SJSA1 (cell line): ENCODE measurements around the gene MPPED1. TPM values are rescaled to one million over a fixed set of nuclear protein-coding genes. Genes with fewer than 3 reads are reported as not detected.

Experiments
- DNase-seq, 2 experiments: peaks; one replicate each; pipeline ENCODE4 v3.0.0-alpha.2; 2015 to 2020; ENCODE audit warnings: low spot score in 2 of 2, low read depth in 1 of 2
- H3K27ac ChIP-seq: fragments of 250-450 bp; sonication (Bioruptor Pico); 2 replicates; pipeline ENCODE4 v1.5.1; 2020; ENCODE audit warnings: mild to moderate bottlenecking, moderate library complexity
- H3K27me3 ChIP-seq: fragments of 250-450 bp; sonication (Bioruptor Pico); replicated peaks from 2 replicates; pipeline ENCODE4 v1.5.1; 2020; ENCODE audit warnings: mild to moderate bottlenecking, moderate library complexity
- H3K36me3 ChIP-seq: fragments of 250-450 bp; sonication (Bioruptor Pico); 2 replicates; pipeline ENCODE4 v1.5.1; 2020; ENCODE audit warnings: mild to moderate bottlenecking
- H3K4me1 ChIP-seq: fragments of 250-450 bp; sonication (Bioruptor Pico); replicated peaks from 2 replicates; pipeline ENCODE4 v1.6.1; 2021; ENCODE audit warnings: mild to moderate bottlenecking
- H3K4me3 ChIP-seq: fragments of 250-450 bp; sonication (Bioruptor Pico); 2 replicates; pipeline ENCODE4 v1.5.1; 2020; ENCODE audit warnings: mild to moderate bottlenecking
- H3K9me3 ChIP-seq: fragments of 250-450 bp; sonication (Bioruptor Pico); replicated peaks from 2 replicates; pipeline ENCODE4 v1.5.1; 2020; ENCODE audit warnings: mild to moderate bottlenecking
- total RNA-seq: library from RNA; depleted of rRNA; stranded (reverse); fragments of >200 nt; shearing (Covaris generic); gene quantifications from 2 replicates; pipeline ENCODE4 v1.2.3, GENCODE V29; 2014

Gene MPPED1
- total RNA-seq, 1 experiment from 2014 or later: not detected

GRCh38 chr22:43396934-43397457, 14.8 kb upstream of the MPPED1 start:
- DNase-seq: no peak
- no peak overlapping the region for H3K27ac ChIP-seq
- no peaks in the 10 kb centered on the region for H3K4me1 ChIP-seq
- no peak overlapping the region for H3K4me3 ChIP-seq
- peaks cover 23% of the 10 kb centered on the region for H3K27me3 ChIP-seq
- no peaks in the 10 kb centered on the region; the same call in 1 of the 2 replicates for H3K9me3 ChIP-seq
- H3K36me3 ChIP-seq: no peaks in the 10 kb centered on the region

DNA sequence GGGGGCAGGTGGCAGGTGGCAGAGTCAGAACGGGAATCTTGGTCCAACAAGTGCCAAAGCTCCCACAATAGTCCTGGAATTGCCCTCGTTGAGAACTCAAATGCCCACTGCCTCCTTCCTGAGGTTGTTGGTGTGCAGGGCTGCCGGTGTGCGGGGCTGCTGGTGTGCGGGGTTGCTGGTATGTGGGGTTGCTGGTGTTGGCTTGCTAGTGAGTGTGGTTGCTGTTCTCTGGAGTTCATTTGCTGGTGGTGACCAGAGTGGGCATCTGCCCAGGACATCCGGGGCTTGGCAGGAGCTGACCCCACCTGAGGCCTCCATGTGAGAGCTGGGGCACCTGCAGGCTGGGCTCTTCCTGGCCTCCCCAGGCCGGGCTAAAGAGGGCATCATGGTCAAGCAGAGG, 14.0 kb upstream of the MPPED1 start:
- DNase-seq: no peak
- H3K9me3 ChIP-seq: no peaks in the 10 kb centered on the region; the same call in 1 of the 2 replicates
- no peaks in the 10 kb centered on the region for H3K36me3 ChIP-seq
- no peak overlapping the region for H3K27ac ChIP-seq
- no peaks in the 10 kb centered on the region for H3K4me1 ChIP-seq
- no peak overlapping the region for H3K4me3 ChIP-seq
- peaks cover 23% of the 10 kb centered on the region for H3K27me3 ChIP-seq

DNA sequence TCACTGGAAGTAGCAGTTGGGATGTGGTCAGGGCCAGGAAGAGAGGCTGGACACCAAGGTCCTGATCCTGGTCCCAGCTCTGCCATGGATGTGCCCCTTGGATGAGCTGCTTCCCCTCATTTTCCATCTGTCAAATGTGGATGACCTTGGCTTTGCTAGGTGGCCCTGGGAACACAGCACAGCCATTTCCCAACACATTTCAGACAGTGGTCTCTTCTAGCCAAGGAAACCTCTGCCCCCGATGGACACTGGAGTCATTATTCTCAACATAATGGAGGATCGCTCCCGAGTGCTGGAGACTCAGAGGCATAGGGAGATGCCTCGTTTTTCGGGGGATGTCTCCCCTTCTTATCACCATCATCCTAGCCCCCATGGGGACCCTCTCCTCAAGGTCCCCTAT, 13.6 kb upstream of the MPPED1 start:
- H3K9me3 ChIP-seq: no peaks in the 10 kb centered on the region; the same call in 1 of the 2 replicates
- no peak overlapping the region for H3K27ac ChIP-seq
- no peak for DNase-seq
- H3K4me3 ChIP-seq: no peak overlapping the region
- no peaks in the 10 kb centered on the region for H3K36me3 ChIP-seq
- peaks cover 23% of the 10 kb centered on the region for H3K27me3 ChIP-seq
- no peaks in the 10 kb centered on the region for H3K4me1 ChIP-seq

GRCh38 chr22:43398910-43399309, 12.9 kb upstream of the MPPED1 start:
- Histone ChIP-seq H3K9me3 (no peaks in the 10 kb centered on the region; the same call in 1 of the 2 replicates), H3K4me3 (no peak overlapping the region), H3K4me1 (no peaks in the 10 kb centered on the region), H3K36me3 (no peaks in the 10 kb centered on the region), H3K27ac (no peak overlapping the region), H3K27me3 (peaks cover 23% of the 10 kb centered on the region)
- DNase-seq: no peak

- H3K27ac ChIP-seq: no peak overlapping the region
- no peaks in the 10 kb centered on the region for H3K4me1 ChIP-seq
- H3K36me3 ChIP-seq: no peaks in the 10 kb centered on the region
- no peak for DNase-seq
- H3K9me3 ChIP-seq: no peaks in the 10 kb centered on the region; the same call in 1 of the 2 replicates
- no peak overlapping the region for H3K4me3 ChIP-seq
- H3K27me3 ChIP-seq: peaks cover 23% of the 10 kb centered on the region
Measured at GRCh38 chr22:43399338-43399979, 12.4 kb upstream of the MPPED1 start.

DNA sequence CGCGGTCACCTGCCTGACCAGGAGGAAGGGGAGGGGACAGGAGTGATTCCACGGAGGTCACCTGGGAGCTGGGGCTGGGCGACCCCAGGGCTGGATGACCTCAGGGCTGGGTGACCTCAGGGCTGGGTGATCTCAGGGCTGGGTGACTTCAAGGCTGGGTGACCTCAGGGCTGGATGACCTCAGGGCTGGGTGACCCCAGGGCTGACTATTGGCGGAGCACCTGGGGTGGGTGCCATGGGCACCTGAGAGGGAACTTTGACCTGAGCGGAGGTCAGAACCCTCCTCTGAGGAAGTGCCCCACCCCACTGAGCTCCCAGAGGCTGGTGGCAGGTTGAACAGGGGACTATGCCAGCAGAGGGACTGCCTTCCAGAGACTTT, 11.8 kb upstream of the MPPED1 start:
- Histone ChIP-seq H3K4me3 (no peak overlapping the region), H3K9me3 (no peaks in the 10 kb centered on the region; the same call in 1 of the 2 replicates)
- no peak for DNase-seq

DNA sequence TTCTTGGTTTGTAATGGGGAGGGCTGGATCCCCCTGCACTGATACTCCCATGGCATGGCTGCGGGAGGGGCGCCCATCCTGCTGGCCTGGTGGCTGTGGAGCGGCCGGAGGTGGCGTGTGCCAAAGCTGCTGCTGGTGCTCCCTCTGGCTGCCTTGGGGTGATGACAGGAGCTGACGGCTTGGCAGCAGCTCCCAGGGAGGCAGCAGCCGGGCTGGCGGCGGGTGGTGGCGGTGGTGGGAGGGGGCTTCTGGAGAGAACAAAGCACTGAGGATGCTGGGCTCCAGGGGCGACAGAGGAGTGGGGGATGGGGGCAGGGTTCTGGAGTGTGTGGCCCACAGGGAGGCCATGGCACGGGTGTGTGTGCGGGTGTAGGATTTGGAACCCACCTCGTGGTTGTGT, 11.4 kb upstream of the MPPED1 start:
- DNase-seq: no peak
- Histone ChIP-seq H3K4me1 (no peaks in the 10 kb centered on the region), H3K27me3 (peaks cover 16% of the 10 kb centered on the region), H3K27ac (no peak overlapping the region), H3K36me3 (no peaks in the 10 kb centered on the region), H3K9me3 (no peaks in the 10 kb centered on the region; the same call in 1 of the 2 replicates), H3K4me3 (no peak overlapping the region)

More for the DNA sequence above, 11.8 kb upstream of the MPPED1 start:
- Histone ChIP-seq H3K36me3 (no peaks in the 10 kb centered on the region), H3K4me1 (no peaks in the 10 kb centered on the region), H3K27me3 (peaks cover 21% of the 10 kb centered on the region), H3K27ac (no peak overlapping the region)

DNA sequence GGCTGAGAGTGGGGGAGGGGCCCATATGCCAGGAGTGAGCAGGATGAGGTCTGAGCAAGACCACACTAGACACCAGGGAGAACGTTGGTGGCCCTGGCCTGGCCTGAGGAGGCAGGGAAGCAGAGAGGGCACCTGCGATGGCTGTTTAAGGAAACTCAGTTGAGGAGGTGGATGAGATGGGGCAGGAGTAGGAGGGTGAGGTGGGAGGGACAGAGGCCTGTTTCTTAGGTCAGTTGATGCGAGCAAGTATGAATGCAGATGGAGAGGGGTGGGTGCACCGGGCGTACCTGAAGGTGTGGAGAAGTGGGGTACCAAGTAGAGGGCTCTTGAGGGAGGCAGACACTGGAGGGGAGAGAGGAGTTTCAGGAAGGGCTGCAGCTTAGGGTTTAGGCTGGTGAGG, 10.6 kb upstream of the MPPED1 start:
- Histone ChIP-seq H3K36me3 (no peaks in the 10 kb centered on the region), H3K27ac (no peak overlapping the region), H3K9me3 (no peaks in the 10 kb centered on the region; the same call in 1 of the 2 replicates), H3K4me1 (no peaks in the 10 kb centered on the region), H3K27me3 (peaks cover 13% of the 10 kb centered on the region), H3K4me3 (no peak overlapping the region)
- no peak for DNase-seq

- no peaks in the 10 kb centered on the region for H3K4me1 ChIP-seq
- no peaks in the 10 kb centered on the region; the same call in 1 of the 2 replicates for H3K9me3 ChIP-seq
- no peaks in the 10 kb centered on the region for H3K36me3 ChIP-seq
- no peak overlapping the region for H3K27ac ChIP-seq
- no peak for DNase-seq
- H3K4me3 ChIP-seq: no peak overlapping the region
- H3K27me3 ChIP-seq: peaks cover 12% of the 10 kb centered on the region
Measured at GRCh38 chr22:43401661-43402060, 10.2 kb upstream of the MPPED1 start.

GRCh38 chr22:43402128-43402527, 9.7 kb upstream of the MPPED1 start:
- no peaks in the 10 kb centered on the region for H3K36me3 ChIP-seq
- no peaks in the 10 kb centered on the region for H3K4me1 ChIP-seq
- H3K27ac ChIP-seq: no peak overlapping the region
- no peak for DNase-seq
- no peaks in the 10 kb centered on the region; the same call in 1 of the 2 replicates for H3K9me3 ChIP-seq
- H3K4me3 ChIP-seq: no peak overlapping the region
- H3K27me3 ChIP-seq: peaks cover 8% of the 10 kb centered on the region

DNA sequence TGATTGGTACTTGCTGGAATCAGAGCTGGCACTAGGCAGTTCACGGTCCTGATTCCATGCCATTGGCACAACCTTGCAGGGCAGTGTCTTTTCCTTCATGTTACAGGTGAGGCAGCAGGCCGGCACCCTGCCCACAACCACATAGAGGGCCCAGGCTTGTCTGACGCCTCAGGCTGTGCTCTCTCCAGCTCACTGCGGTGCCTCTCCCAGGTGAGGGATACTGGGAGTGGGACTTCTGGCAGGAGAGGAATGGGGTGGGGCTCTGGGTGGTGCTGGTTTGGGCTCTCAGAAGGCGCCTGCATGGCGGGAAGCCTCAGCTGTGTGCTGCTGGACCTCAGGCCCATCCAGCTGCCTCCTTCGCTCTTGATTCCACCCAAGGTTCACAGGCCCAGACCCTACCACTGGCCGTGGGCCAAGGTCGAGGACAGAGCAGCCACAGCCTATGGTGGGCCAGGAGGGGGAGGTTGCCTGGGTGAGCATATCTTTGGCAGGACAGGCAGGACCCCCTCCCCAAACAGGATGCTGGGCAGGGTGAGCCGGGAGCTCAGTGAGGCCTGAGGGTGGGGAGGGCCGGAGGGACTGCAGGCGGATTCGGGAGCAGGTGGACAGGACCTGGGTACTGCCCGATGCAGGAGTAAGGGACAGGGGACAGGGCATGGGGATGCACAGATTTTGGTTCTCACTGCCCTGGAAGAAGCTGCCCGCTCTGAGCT, 7.0 kb upstream of the MPPED1 start:
- Histone ChIP-seq H3K27ac (no peak overlapping the region), H3K27me3 (peaks cover 4% of the 10 kb centered on the region; the same call in 1 of the 2 replicates)

DNA sequence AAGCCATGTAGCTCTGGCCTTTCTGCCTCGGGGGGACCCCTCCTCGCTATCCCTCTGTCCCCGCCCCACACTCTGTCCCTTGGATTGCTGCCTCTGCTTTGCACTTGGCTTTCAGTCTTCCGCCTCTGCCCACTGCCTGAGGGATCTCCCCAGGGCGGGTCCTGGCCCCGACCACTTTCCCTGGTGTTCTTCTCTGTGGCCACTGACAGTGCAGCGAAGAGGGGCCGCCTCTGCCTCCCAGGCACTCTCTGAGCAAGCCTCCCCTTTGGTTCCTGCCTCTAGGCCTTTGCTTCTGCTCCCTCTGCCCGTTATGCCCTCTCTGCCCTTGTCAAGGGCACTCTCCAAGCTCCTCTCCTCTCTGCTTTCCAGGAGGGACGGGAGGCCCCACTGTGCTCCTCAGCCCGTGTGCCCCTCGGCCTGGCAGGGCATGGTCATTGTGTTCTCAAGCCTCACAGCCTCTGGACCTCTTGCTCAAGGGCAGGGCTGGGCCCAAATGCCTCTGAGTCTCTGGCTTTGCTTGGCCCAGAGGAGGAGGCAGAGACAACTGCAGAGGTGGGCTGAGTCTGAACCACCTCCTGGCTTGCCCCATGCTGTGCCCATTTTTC, 5.5 kb upstream of the MPPED1 start:
- no peak overlapping the region for H3K4me3 ChIP-seq
- no peaks in the 10 kb centered on the region; the same call in 1 of the 2 replicates for H3K9me3 ChIP-seq
- H3K27ac ChIP-seq: no peak overlapping the region

More for the DNA sequence above, 7.0 kb upstream of the MPPED1 start:
- H3K4me1 ChIP-seq: no peaks in the 10 kb centered on the region
- no peak overlapping the region for H3K4me3 ChIP-seq
- no peaks in the 10 kb centered on the region; the same call in 1 of the 2 replicates for H3K9me3 ChIP-seq
- no peaks in the 10 kb centered on the region for H3K36me3 ChIP-seq
- DNase-seq: no peak

DNA sequence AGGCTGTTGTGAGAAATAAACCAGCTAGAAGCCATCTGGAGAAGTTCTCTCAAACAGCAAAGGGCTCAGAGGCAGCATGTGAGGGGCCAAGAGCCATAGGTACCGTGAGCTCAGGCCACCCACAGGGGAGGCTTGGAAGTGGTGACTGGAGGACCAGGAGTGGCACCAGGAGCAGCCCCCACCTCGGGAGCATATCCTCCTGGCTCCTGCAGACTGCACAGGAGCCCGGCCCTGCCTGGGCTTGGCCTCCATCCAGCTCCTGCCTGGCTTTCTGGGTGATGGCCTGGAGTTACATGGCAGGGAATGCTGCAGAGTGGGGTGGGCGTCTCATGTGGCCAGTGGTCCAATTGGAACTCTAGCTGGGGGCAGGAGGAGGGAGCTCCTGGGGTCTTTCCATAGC, 4.2 kb upstream of the MPPED1 start:
- Histone ChIP-seq H3K4me1 (no peaks in the 10 kb centered on the region), H3K36me3 (no peaks in the 10 kb centered on the region), H3K4me3 (no peak overlapping the region), H3K27me3 (peaks cover 20% of the 10 kb centered on the region), H3K27ac (no peak overlapping the region), H3K9me3 (no peaks in the 10 kb centered on the region)
- no peak for DNase-seq

More for the DNA sequence above, 5.5 kb upstream of the MPPED1 start:
- no peaks in the 10 kb centered on the region for H3K4me1 ChIP-seq
- DNase-seq: no peak
- no peaks in the 10 kb centered on the region for H3K36me3 ChIP-seq
- H3K27me3 ChIP-seq: peaks cover 14% of the 10 kb centered on the region

DNA sequence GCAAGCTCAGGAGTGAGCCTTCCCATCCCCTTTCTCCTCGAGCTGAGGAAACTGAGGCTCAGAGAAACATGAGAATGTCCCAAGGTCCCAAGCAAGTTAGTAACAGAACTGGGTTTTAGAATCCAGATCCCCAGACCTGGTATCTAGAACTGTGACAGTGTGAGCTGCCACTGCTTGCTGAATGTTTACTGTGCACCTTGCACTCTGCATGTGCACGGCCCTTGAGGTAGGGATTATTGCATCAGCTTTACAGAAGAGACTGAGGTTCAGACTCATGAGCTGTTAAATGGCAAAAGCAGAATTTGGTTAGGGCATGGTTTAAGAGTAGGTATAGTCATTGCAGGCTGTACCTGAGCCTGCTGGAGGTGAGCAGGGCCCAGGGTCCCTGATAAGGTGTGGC, 3.8 kb upstream of the MPPED1 start:
- no peak overlapping the region for H3K4me3 ChIP-seq
- peaks cover 25% of the 10 kb centered on the region for H3K27me3 ChIP-seq
- no peaks in the 10 kb centered on the region for H3K9me3 ChIP-seq
- no peaks in the 10 kb centered on the region for H3K36me3 ChIP-seq
- DNase-seq: no peak
- H3K27ac ChIP-seq: no peak overlapping the region
- no peaks in the 10 kb centered on the region for H3K4me1 ChIP-seq
